CD14-positive monocyte (primary cell): ENCODE data around the gene PLXNA1. TPM values are rescaled to one million over a fixed set of nuclear protein-coding genes. Genes with fewer than 3 reads are reported as not detected.

Source experiments
- DNase-seq, 3 donors: peaks; one replicate each; pipeline ENCODE4 v3.0.0-alpha.2; 2011 to 2022
- H2AFZ ChIP-seq: 2 replicates; pipeline ENCODE4 v1.6.0; 2012; ENCODE audit warnings: mild to moderate bottlenecking, low read depth, low read length, inconsistent platforms; ENCODE audit not compliant: insufficient read depth, poor library complexity, severe bottlenecking
- H3K27ac ChIP-seq, 2 donors: 1 replicate in 1 of 2; 2 replicates in 1 of 2; pipeline ENCODE4 v1.5.1; 2012 to 2013; ENCODE audit warnings: low read length in 2 of 2, control low read depth in 1 of 2, inconsistent platforms in 1 of 2, low read depth in 1 of 2, mild to moderate bottlenecking in 1 of 2
- H3K27me3 ChIP-seq, 2 donors: one replicate each; pipeline versions ENCODE4 v1.6.0 to v1.6.1; 2011 to 2013; ENCODE audit warnings: low read length in 2 of 2; ENCODE audit not compliant: control insufficient read depth in 2 of 2, insufficient read depth in 2 of 2
- H3K36me3 ChIP-seq, 2 donors: replicated peaks in 1 of 2; 1 replicate in 1 of 2; 2 replicates in 1 of 2; pipeline versions ENCODE4 v1.5.1 to v1.6.1; 2012 to 2013; ENCODE audit warnings: low read length in 2 of 2, control low read depth in 1 of 2, inconsistent platforms in 1 of 2, mild to moderate bottlenecking in 1 of 2; ENCODE audit not compliant: insufficient read depth in 2 of 2, control insufficient read depth in 1 of 2
- H3K4me1 ChIP-seq, 2 donors: 1 replicate in 1 of 2; 2 replicates in 1 of 2; pipeline versions ENCODE4 v1.5.1 to v1.6.1; 2012 to 2013; ENCODE audit warnings: low read length in 2 of 2, control low read depth in 1 of 2, inconsistent platforms in 1 of 2, mild to moderate bottlenecking in 1 of 2, moderate library complexity in 1 of 2; ENCODE audit not compliant: insufficient read depth in 2 of 2, control insufficient read depth in 1 of 2
- H3K4me2 ChIP-seq: replicated peaks from 2 replicates; pipeline ENCODE3; 2012; ENCODE audit warnings: low read length, moderate library complexity, mild to moderate bottlenecking; ENCODE audit not compliant: poor library complexity, severe bottlenecking; ENCODE audit errors: extremely low read depth
- H3K4me3 ChIP-seq, 3 experiments: fragments of 200-600 bp in 1 of 3; sonication (generic) in 1 of 3; replicated peaks in 1 of 3; 1 replicate in 2 of 3; 2 replicates in 1 of 3; pipeline ENCODE4 v1.5.1; 2011 to 2013; ENCODE audit warnings: low read length in 3 of 3, mild to moderate bottlenecking in 3 of 3, control low read depth in 2 of 3, low read depth in 2 of 3, inconsistent platforms in 1 of 3, moderate library complexity in 1 of 3
- H3K79me2 ChIP-seq: 2 replicates; pipeline ENCODE4 v1.6.0; 2012; ENCODE audit warnings: mild to moderate bottlenecking, control low read depth, inconsistent platforms, low read length, moderate library complexity; ENCODE audit not compliant: insufficient read depth
- H3K9ac ChIP-seq: 2 replicates; pipeline ENCODE4 v1.6.0; 2017; ENCODE audit warnings: low read length, mild to moderate bottlenecking; ENCODE audit not compliant: insufficient read depth, poor library complexity, severe bottlenecking
- H3K9me3 ChIP-seq, 2 donors: replicated peaks in 1 of 2; 1 replicate in 1 of 2; 2 replicates in 1 of 2; pipeline versions ENCODE4 v1.5.1 to v1.6.1; 2012 to 2013; ENCODE audit warnings: low read length in 2 of 2, control low read depth in 1 of 2; ENCODE audit not compliant: control insufficient read depth in 1 of 2, insufficient read depth in 1 of 2
- H4K20me1 ChIP-seq: 2 replicates; pipeline ENCODE4 v1.6.0; 2012; ENCODE audit warnings: mild to moderate bottlenecking, low read length, control low read depth, moderate library complexity; ENCODE audit not compliant: insufficient read depth
- H3K27ac Mint-ChIP-seq, 7 donors: one replicate each; pipeline ENCODE4 v1.8.0; 2020; ENCODE audit warnings: mild to moderate bottlenecking in 7 of 7, mixed read lengths in 7 of 7, moderate library complexity in 6 of 7, inconsistent platforms in 2 of 7
- H3K27me3 Mint-ChIP-seq, 3 donors: one replicate each; pipeline ENCODE4 v1.8.0; 2021 to 2022; ENCODE audit warnings: low read depth in 3 of 3, mild to moderate bottlenecking in 3 of 3, mixed read lengths in 3 of 3, moderate library complexity in 3 of 3, inconsistent platforms in 1 of 3
- H3K36me3 Mint-ChIP-seq, 2 donors: one replicate each; pipeline ENCODE4 v1.8.0; 2020; ENCODE audit warnings: mixed read lengths in 2 of 2, inconsistent platforms in 1 of 2, mild to moderate bottlenecking in 1 of 2
- H3K4me1 Mint-ChIP-seq: one replicate; pipeline ENCODE4 v1.8.0; 2020; ENCODE audit warnings: mild to moderate bottlenecking, mixed read lengths
- H3K4me3 Mint-ChIP-seq, 2 donors: one replicate each; pipeline ENCODE4 v1.8.0; 2020; ENCODE audit warnings: mild to moderate bottlenecking in 2 of 2, mixed read lengths in 2 of 2, moderate library complexity in 1 of 2
- H3K9me3 Mint-ChIP-seq, 7 donors: one replicate each; pipeline ENCODE4 v1.8.0; 2020 to 2022; ENCODE audit warnings: mixed read lengths in 7 of 7, mild to moderate bottlenecking in 6 of 7, moderate library complexity in 6 of 7, inconsistent platforms in 2 of 7
- WGBS: methylation state at CpG from one replicate; pipeline ENCODE4 v1.1.5; 2013; ENCODE audit warnings: missing lambda C conversion rate; ENCODE audit not compliant: insufficient coverage; 5-methylcytosine and 5-hydroxymethylcytosine counted together
- intact Hi-C, 2 donors: fragments of 100-400 bp; cut with micrococcal nuclease; formaldehyde crosslinking; loops; one replicate each; pipeline versions ENCODE4 v1.15.0 to v1.15.1; 2023
- polyA plus RNA-seq, 3 donors: library from polyadenylated mRNA; depleted of rRNA in 1 of 3; unstranded in 2 of 3; stranded (reverse) in 1 of 3; fragments of 300-500 nt in 2 of 3; fragments of >200 nt in 1 of 3; fragmentation: Illumina TruSeq in 2 of 3; gene quantifications; 1 replicate in 2 of 3; 2 replicates in 1 of 3; pipeline ENCODE4 v1.2.3, GENCODE V29; 2012 to 2021
- TF ChIP-seq, protein P1 (sequence below): fragments of 200-600 bp; IDR thresholded peaks from one replicate; pipeline ENCODE4 v1.8.0; 2022; ENCODE audit warnings: antibody characterized with exemption, mild to moderate bottlenecking

Gene PLXNA1
- polyA plus RNA-seq, 3 donors = 2.7 TPM; not detected in 2

DNA sequence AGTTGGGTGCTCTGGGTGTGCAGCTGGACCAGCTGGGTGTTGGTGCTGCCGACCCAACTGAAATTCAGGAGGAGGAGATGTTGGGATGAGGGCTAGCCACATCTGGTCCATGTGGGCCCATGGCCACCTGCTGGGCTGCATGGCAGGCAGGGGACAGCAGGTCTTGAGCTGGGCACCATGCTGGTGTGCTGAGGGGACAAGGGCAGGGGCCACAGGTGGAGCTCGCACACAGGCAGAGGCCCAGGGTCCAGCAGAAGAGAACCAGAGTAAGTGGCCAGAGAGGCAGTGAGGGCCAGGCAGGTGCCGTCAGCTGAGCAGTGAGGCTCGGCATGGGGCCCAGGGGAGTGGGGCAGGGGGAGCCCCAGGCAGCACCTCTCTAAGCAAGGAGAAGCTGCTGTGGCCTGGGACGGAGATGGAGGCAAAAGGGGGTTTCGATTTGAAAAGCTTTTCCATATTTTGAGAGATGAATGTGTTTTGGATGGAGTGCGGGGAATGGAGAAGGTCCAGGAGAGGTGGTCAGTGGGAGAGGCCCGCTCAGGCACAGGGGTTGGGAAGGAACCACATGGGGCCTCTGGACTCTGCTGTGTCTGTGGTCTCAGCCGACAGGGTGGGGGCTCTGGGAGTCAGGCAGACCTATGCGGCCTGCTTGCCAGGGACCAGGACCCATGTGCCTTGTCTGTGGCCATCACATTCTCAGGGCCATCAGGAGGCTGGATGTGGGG is 30.5 kb upstream of the PLXNA1 start:
- WGBS = 96% methylated on average over 10 of the region's 10 CpGs
- Histone ChIP-seq H3K36me3 (no peaks in the 10 kb centered on the region), H3K4me1 (peaks cover 7 to 15% of the 10 kb centered on the region in 2 donors), H3K79me2 (no peaks in the 10 kb centered on the region), H3K27me3 (peaks cover 0 to 7% of the 10 kb centered on the region in 2 donors), H4K20me1 (no peaks in the 10 kb centered on the region), H3K4me3 (no peak overlapping the region), H3K4me2 (no peak overlapping the region), H2AFZ (no peak overlapping the region), H3K27ac (no peak overlapping the region), H3K9ac (no peak overlapping the region), H3K9me3 (no peaks in the 10 kb centered on the region)
- DNase-seq = no peak
- Mint-ChIP-seq H3K36me3 (no peaks in the 10 kb centered on the region), H3K27me3 (peaks cover 3 to 33% (median 23%) of the 10 kb centered on the region in 3 donors), H3K4me3 (no peak overlapping the region), H3K27ac (no peak overlapping the region), H3K4me1 (peaks cover 11% of the 10 kb centered on the region), H3K9me3 (no peaks in the 10 kb centered on the region)
- intact Hi-C loops = no loop called here
- TF ChIP-seq, protein P1, sequence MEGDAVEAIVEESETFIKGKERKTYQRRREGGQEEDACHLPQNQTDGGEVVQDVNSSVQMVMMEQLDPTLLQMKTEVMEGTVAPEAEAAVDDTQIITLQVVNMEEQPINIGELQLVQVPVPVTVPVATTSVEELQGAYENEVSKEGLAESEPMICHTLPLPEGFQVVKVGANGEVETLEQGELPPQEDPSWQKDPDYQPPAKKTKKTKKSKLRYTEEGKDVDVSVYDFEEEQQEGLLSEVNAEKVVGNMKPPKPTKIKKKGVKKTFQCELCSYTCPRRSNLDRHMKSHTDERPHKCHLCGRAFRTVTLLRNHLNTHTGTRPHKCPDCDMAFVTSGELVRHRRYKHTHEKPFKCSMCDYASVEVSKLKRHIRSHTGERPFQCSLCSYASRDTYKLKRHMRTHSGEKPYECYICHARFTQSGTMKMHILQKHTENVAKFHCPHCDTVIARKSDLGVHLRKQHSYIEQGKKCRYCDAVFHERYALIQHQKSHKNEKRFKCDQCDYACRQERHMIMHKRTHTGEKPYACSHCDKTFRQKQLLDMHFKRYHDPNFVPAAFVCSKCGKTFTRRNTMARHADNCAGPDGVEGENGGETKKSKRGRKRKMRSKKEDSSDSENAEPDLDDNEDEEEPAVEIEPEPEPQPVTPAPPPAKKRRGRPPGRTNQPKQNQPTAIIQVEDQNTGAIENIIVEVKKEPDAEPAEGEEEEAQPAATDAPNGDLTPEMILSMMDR = no peak

DNA sequence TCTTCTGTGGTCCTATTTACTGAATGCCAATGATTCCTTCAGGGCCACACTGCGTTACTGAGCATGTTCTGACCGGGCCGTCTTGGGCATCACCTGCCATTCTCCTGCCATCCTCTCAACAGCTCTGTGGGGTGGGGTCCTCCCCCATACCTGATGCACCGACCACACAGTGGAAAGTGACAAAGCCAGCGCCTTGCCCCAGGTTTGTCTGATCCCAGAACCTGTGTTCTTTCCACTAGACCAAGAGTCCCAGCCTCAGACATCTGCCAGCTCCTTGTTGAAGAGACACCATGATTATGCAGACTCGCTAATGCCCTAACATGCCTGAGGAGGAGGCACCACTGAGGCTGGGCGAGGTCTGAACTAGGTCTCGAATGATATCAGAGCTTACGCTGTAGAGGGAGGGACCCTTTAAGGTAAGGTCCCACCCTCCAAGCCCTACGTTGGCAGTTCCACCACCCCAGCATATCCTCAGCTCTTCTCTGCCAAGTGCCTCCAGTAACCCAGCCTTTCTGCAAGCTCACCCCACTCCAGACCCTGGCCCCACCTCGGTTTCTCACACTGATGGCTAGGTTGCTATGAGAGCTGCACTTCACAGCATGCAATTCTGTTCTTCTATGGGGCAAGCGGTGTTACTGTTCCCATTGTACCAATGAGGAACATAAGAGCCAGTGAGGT is 29.8 kb upstream of the PLXNA1 start:
- TF ChIP-seq, protein P1 = no peak
- H3K36me3 Mint-ChIP-seq = no peaks in the 10 kb centered on the region
- Histone ChIP-seq H3K27me3 (peaks cover 0 to 7% of the 10 kb centered on the region in 2 donors), H2AFZ (no peak overlapping the region), H3K4me2 (no peak overlapping the region), H3K79me2 (no peaks in the 10 kb centered on the region), H3K9ac (no peak overlapping the region), H4K20me1 (no peaks in the 10 kb centered on the region), H3K4me3 (no peak overlapping the region), H3K9me3 (no peaks in the 10 kb centered on the region), H3K27ac (no peak overlapping the region), H3K36me3 (no peaks in the 10 kb centered on the region), H3K4me1 (peaks cover 7 to 11% of the 10 kb centered on the region in 2 donors)
- 95% methylated on average over 4 of the region's 12 CpGs for WGBS
- peaks cover 9% of the 10 kb centered on the region for H3K4me1 Mint-ChIP-seq
- intact Hi-C loops = no loop called here
- no peaks in the 10 kb centered on the region for H3K9me3 Mint-ChIP-seq
- DNase-seq = no peak
- no peak overlapping the region for H3K27ac Mint-ChIP-seq
- H3K27me3 Mint-ChIP-seq = peaks cover 1 to 29% (median 18%) of the 10 kb centered on the region in 3 donors
- H3K4me3 Mint-ChIP-seq = no peak overlapping the region
